ENCODE data around the gene C14orf119. TPM values are rescaled to one million over a fixed set of nuclear protein-coding genes. Genes with fewer than 3 reads are reported as not detected.

Gene C14orf119
- total RNA-seq, 3 donors from 2014 or later (not counting 1 experiment from before 2014, with no cell fraction given) = 10.6 to 19.0 (median 14.7) TPM

- H3K27ac Mint-ChIP-seq = peak within 1 kb of the TSS; percentile 61 to 91
- no peak within 1 kb of the TSS for H3K27ac ChIP-seq (ENCODE audit: low read length)
- no peaks in the 10 kb centered on the region for H3K27me3 ChIP-seq (ENCODE audit: control insufficient read depth, insufficient read depth, low read length)
- peak; percentile 75 to 82 (median 75) for ATAC-seq
- peaks cover 24% of the 10 kb centered on the region for H3K36me3 ChIP-seq (ENCODE audit: control insufficient read depth, insufficient read depth, low read length)
- DNase-seq = peak; percentile 63 to 82
- WGBS (ENCODE audit: insufficient coverage) = 2% methylated on average over 73 of the region's 73 CpGs
- H3K9me3 Mint-ChIP-seq = no peaks in the 10 kb centered on the region
- H3K4me3 ChIP-seq (ENCODE audit: low read length) = peak within 1 kb of the TSS; percentile 58
- H3K4me3 Mint-ChIP-seq = peak within 1 kb of the TSS; percentile 90
- peaks cover 7% of the 10 kb centered on the region for H3K36me3 Mint-ChIP-seq
- peaks cover 0 to 3% of the 10 kb centered on the region in 2 donors for H3K27me3 Mint-ChIP-seq (ENCODE audit: low read depth in 2 of 2)
- intact Hi-C loops (cut with micrococcal nuclease) = loop anchor here (1.0 to 10.0 kb wide), 4 partner anchors 50 to 672 kb away; partner anchors contain the start of gene PRMT5
- no peaks in the 10 kb centered on the region for H3K9me3 ChIP-seq (ENCODE audit: control insufficient read depth, insufficient read depth, low read length)
- peaks cover 18% of the 10 kb centered on the region for H3K4me1 ChIP-seq (ENCODE audit: control insufficient read depth, insufficient read depth, low read length)
- TF ChIP-seq, protein P1, sequence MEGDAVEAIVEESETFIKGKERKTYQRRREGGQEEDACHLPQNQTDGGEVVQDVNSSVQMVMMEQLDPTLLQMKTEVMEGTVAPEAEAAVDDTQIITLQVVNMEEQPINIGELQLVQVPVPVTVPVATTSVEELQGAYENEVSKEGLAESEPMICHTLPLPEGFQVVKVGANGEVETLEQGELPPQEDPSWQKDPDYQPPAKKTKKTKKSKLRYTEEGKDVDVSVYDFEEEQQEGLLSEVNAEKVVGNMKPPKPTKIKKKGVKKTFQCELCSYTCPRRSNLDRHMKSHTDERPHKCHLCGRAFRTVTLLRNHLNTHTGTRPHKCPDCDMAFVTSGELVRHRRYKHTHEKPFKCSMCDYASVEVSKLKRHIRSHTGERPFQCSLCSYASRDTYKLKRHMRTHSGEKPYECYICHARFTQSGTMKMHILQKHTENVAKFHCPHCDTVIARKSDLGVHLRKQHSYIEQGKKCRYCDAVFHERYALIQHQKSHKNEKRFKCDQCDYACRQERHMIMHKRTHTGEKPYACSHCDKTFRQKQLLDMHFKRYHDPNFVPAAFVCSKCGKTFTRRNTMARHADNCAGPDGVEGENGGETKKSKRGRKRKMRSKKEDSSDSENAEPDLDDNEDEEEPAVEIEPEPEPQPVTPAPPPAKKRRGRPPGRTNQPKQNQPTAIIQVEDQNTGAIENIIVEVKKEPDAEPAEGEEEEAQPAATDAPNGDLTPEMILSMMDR (IDR thresholded peaks at IDR 0.05) = no peak
- peaks cover 17 to 27% of the 10 kb centered on the region in 2 donors for H3K4me1 Mint-ChIP-seq
Measured at GRCh38 chr14:23056956-23057756, 38.1 kb upstream of the C14orf119 start, which contains the start of gene CDH24. Gene CDH24 (minus strand): TSS chr14:23057520. CDS start chr14:23055733, 1,787 bp downstream.

- 3% methylated on average over 51 of the region's 51 CpGs for WGBS (ENCODE audit: insufficient coverage)
- peak; percentile 72 to 83 (median 73) for ATAC-seq
- Mint-ChIP-seq H3K9me3 (no peaks in the 10 kb centered on the region), H3K27me3 (ENCODE audit: low read depth in 2 of 2) (peaks cover 0 to 3% of the 10 kb centered on the region in 2 donors), H3K4me3 (peak overlapping the region; percentile 82), H3K4me1 (peaks cover 17 to 27% of the 10 kb centered on the region in 2 donors), H3K36me3 (peaks cover 7% of the 10 kb centered on the region), H3K27ac (peak overlapping the region; percentile 60 to 74)
- Histone ChIP-seq H3K36me3 (ENCODE audit: control insufficient read depth, insufficient read depth, low read length) (peaks cover 33% of the 10 kb centered on the region), H3K27me3 (ENCODE audit: control insufficient read depth, insufficient read depth, low read length) (no peaks in the 10 kb centered on the region), H3K4me1 (ENCODE audit: control insufficient read depth, insufficient read depth, low read length) (peaks cover 18% of the 10 kb centered on the region), H3K4me3 (ENCODE audit: low read length) (peak overlapping the region; percentile 58), H3K27ac (ENCODE audit: low read length) (no peak overlapping the region), H3K9me3 (ENCODE audit: control insufficient read depth, insufficient read depth, low read length) (no peaks in the 10 kb centered on the region)
- TF ChIP-seq, protein P1 (IDR thresholded peaks at IDR 0.05) = peak; percentile 98
- DNase-seq = peak; percentile 86 to 94
- intact Hi-C loops (cut with micrococcal nuclease) = loop anchor here (1.0 to 10.0 kb wide), 7 partner anchors 51 to 673 kb away; partner anchors contain the start of gene PRMT5
Measured at GRCh38 chr14:23057757-23058653, 37.3 kb upstream of the C14orf119 start.

GRCh38 chr14:23058654-23059504 is 36.4 kb upstream of the C14orf119 start:
- Histone ChIP-seq H3K36me3 (ENCODE audit: control insufficient read depth, insufficient read depth, low read length) (peaks cover 42% of the 10 kb centered on the region), H3K4me3 (ENCODE audit: low read length) (no peak overlapping the region), H3K27me3 (ENCODE audit: control insufficient read depth, insufficient read depth, low read length) (no peaks in the 10 kb centered on the region), H3K4me1 (ENCODE audit: control insufficient read depth, insufficient read depth, low read length) (peaks cover 18% of the 10 kb centered on the region), H3K27ac (ENCODE audit: low read length) (no peak overlapping the region), H3K9me3 (ENCODE audit: control insufficient read depth, insufficient read depth, low read length) (no peaks in the 10 kb centered on the region)
- Mint-ChIP-seq H3K27ac (peak overlapping the region; percentile 26 to 58), H3K4me3 (peak overlapping the region; percentile 67), H3K4me1 (peaks cover 17 to 27% of the 10 kb centered on the region in 2 donors), H3K36me3 (peaks cover 16% of the 10 kb centered on the region), H3K9me3 (no peaks in the 10 kb centered on the region), H3K27me3 (ENCODE audit: low read depth in 2 of 2) (peaks cover 0 to 3% of the 10 kb centered on the region in 2 donors)
- intact Hi-C loops (cut with micrococcal nuclease) = loop anchor here (1.0 to 10.0 kb wide), 6 partner anchors 52 to 674 kb away; no protein-coding TSS in a partner anchor
- WGBS (ENCODE audit: insufficient coverage) = 93% methylated on average over 32 of the region's 32 CpGs
- TF ChIP-seq, protein P1 (IDR thresholded peaks at IDR 0.05) = no peak
- DNase-seq (no peak), ATAC-seq (no peak)
